ENCODE measurements around the gene KCNAB1. TPM values are rescaled to one million over a fixed set of nuclear protein-coding genes. Genes with fewer than 3 reads are reported as not detected.

Gene KCNAB1
- total RNA-seq, 4 donors from 2014 or later, result 0.38 to 1.5 (median 0.49) TPM

DNA sequence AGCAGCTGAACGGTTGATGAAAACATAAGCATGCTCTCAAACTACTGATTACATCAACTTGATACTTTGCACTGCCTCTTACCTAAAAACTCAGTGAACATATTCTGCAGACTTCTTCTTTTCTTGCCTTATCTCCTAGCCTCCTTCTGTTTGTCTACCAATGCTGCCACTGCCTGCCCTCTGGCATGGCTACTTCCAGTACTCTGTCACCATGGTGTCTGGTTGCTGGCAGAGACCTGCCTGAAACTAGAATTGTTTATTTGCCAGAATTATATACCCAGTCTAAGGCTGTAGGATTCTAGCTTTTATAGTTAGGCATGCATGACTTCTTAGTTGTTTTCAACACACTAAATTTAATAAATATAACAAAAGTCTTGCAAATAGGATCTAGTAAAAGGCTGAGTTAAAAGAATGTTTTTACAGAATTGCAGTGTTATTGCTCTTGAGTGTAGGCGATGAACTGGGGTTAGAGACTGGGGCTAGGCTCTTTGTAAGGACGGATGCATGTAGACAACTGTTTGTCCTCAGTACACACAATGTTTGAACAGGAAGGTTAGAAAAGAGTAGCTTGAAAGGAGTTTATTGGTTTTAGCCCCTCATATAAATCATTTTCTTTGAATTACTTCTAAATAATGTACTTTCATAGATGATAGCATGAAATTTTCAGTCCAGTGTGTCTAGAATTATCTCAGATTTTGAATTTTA is 116.3 kb downstream of the KCNAB1 start:
- DNase-seq (ENCODE audit: low spot score in 2 of 2), result no peak
- Histone ChIP-seq H3K27me3 (no peaks in the 10 kb centered on the region), H3K9me3 (no peaks in the 10 kb centered on the region), H3K4me3 (no peak overlapping the region), H3K36me3 (no peaks in the 10 kb centered on the region), H3K4me1 (no peaks in the 10 kb centered on the region), H3K27ac (no peak overlapping the region)
- TF ChIP-seq, protein P1, sequence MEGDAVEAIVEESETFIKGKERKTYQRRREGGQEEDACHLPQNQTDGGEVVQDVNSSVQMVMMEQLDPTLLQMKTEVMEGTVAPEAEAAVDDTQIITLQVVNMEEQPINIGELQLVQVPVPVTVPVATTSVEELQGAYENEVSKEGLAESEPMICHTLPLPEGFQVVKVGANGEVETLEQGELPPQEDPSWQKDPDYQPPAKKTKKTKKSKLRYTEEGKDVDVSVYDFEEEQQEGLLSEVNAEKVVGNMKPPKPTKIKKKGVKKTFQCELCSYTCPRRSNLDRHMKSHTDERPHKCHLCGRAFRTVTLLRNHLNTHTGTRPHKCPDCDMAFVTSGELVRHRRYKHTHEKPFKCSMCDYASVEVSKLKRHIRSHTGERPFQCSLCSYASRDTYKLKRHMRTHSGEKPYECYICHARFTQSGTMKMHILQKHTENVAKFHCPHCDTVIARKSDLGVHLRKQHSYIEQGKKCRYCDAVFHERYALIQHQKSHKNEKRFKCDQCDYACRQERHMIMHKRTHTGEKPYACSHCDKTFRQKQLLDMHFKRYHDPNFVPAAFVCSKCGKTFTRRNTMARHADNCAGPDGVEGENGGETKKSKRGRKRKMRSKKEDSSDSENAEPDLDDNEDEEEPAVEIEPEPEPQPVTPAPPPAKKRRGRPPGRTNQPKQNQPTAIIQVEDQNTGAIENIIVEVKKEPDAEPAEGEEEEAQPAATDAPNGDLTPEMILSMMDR (IDR thresholded peaks at IDR 0.05), result no peak
- no peak for TF ChIP-seq POLR2AphosphoS5 (IDR thresholded peaks at IDR 0.05)
- no peak for TF ChIP-seq EP300 (IDR thresholded peaks at IDR 0.05)
- no peak for TF ChIP-seq POLR2A (IDR thresholded peaks at IDR 0.05)
- 84% methylated on average over 3 of the region's 3 CpGs for WGBS

DNA sequence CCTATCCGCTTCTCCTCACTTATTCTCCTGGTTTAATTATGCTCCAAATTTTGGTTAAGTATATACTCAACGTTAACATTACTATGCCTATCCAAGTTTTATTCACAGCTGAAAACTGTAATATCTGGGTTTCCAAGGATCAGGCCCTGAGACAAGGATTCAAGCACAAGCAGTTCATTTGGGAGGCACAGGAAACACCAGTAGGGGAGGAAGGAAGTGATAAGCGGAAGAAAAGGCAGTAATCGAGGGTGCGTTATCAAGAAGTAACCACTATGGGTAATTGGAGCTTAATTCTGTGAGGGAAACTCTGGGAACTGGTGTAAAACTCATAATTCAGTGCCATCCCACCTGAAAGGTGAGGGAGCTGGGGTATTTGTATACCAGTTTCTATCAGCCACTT is 120.3 kb downstream of the KCNAB1 start:
- no peak for TF ChIP-seq POLR2A (IDR thresholded peaks at IDR 0.05)
- no peak for TF ChIP-seq EP300 (IDR thresholded peaks at IDR 0.05)
- TF ChIP-seq, protein P1 (IDR thresholded peaks at IDR 0.05), result no peak
- H3K4me3 ChIP-seq, result no peak overlapping the region
- no peaks in the 10 kb centered on the region for H3K4me1 ChIP-seq
- 84% methylated on average over 5 of the region's 5 CpGs for WGBS
- H3K9me3 ChIP-seq, result no peaks in the 10 kb centered on the region
- no peak overlapping the region for H3K27ac ChIP-seq
- no peaks in the 10 kb centered on the region for H3K27me3 ChIP-seq
- no peak for DNase-seq (ENCODE audit: low spot score in 2 of 2)
- H3K36me3 ChIP-seq, result no peaks in the 10 kb centered on the region

DNA sequence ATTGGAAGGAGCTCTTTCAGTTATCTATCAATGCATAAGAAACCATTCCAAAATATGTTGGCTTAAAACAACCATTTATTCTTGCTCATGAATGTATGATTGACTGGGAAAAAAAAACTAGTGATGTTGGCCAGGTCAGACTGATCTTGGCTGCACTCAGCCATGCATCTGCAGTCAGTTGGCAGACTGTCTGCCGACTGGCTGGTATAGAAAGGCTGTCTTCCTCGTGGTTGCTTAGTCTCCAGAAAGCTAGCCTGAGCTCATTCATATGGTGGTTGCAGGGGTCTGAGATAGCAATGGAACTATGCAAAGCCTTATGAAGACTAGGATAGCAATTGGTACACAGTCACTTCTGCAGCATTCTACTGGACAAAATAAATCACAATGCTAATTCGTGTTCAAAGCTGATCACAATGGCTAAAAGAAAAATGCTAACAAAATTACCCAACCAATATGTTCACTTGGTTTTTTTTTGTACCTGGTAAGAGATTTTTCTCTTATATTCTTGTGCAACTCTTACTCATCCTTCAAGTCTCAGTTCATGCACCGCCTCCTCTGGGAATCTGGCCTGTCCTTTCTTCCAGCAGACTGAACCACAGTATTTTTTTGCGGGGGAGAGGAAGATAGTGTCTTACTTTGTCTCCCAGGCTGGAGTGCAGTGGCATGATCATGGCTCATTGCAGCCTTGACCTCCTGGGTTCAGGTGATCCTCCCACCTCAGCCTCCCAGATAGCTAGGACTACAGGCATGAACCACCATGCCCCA is 126.8 kb downstream of the KCNAB1 start:
- 48% methylated on average over 5 of the region's 5 CpGs for WGBS
- no peaks in the 10 kb centered on the region for H3K36me3 ChIP-seq
- DNase-seq (ENCODE audit: low spot score in 2 of 2), result no peak
- H3K4me3 ChIP-seq, result no peak overlapping the region
- no peaks in the 10 kb centered on the region for H3K9me3 ChIP-seq
- no peak overlapping the region for H3K27ac ChIP-seq
- TF ChIP-seq POLR2A (IDR thresholded peaks at IDR 0.05) (no peak), POLR2AphosphoS5 (IDR thresholded peaks at IDR 0.05) (no peak), EP300 (IDR thresholded peaks at IDR 0.05) (no peak)
- TF ChIP-seq, protein P1 (IDR thresholded peaks at IDR 0.05), result no peak
- no peaks in the 10 kb centered on the region for H3K4me1 ChIP-seq
- H3K27me3 ChIP-seq, result no peaks in the 10 kb centered on the region

DNA sequence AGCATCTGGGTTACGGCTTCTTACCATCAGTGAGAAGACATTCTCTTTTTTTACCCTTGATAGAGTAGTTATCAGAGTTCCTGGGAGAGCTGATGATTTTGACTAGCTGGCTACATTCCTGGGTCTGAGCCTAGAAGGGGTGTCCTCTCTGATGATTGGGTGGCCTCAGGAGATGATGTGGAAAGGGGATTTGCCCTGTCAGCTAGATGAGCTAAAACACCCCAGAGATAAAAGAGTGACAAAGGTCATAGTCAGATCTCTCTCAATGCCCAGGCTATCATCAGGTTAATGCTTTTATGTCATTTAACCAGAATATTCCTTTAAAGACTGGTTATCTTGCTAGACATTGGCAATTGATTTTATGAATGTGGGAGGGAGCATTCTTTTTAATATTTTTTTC is 130.2 kb downstream of the KCNAB1 start:
- no peaks in the 10 kb centered on the region for H3K27me3 ChIP-seq
- no peaks in the 10 kb centered on the region for H3K4me1 ChIP-seq
- no peaks in the 10 kb centered on the region for H3K36me3 ChIP-seq
- 100% methylated on average over 1 of the region's 1 CpG for WGBS
- DNase-seq (ENCODE audit: low spot score in 2 of 2), result no peak
- H3K9me3 ChIP-seq, result no peaks in the 10 kb centered on the region
- no peak overlapping the region for H3K4me3 ChIP-seq
- no peak overlapping the region for H3K27ac ChIP-seq
- TF ChIP-seq, protein P1 (IDR thresholded peaks at IDR 0.05), result no peak
- no peak for TF ChIP-seq POLR2AphosphoS5 (IDR thresholded peaks at IDR 0.05)
- no peak for TF ChIP-seq EP300 (IDR thresholded peaks at IDR 0.05)
- TF ChIP-seq POLR2A (IDR thresholded peaks at IDR 0.05), result no peak

DNA sequence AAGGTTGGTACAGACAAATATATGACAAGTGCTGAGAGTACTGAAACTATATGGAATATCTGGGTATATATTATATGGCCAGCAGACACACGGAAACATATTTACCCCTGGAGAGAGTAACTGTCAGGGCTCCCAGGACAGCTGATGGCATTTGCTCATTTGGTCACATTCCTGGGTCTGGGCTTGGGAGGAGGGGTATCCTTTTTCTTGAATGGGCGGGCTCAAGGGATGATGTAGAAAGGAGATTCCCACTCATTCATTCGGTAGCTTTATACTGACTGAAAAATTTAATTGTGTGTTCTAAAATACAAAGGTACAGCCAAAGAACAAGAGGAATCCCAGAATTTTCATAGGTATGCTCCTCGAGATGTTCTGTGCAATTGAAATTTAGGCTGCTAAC is 131.0 kb downstream of the KCNAB1 start:
- Histone ChIP-seq H3K4me1 (no peaks in the 10 kb centered on the region), H3K4me3 (no peak overlapping the region), H3K9me3 (no peaks in the 10 kb centered on the region), H3K36me3 (no peaks in the 10 kb centered on the region), H3K27ac (no peak overlapping the region), H3K27me3 (no peaks in the 10 kb centered on the region)
- DNase-seq (ENCODE audit: low spot score in 2 of 2), result no peak
- WGBS, result 78% methylated on average over 4 of the region's 4 CpGs
- no peak for TF ChIP-seq POLR2A (IDR thresholded peaks at IDR 0.05)
- TF ChIP-seq POLR2AphosphoS5 (IDR thresholded peaks at IDR 0.05), result no peak
- TF ChIP-seq, protein P1 (IDR thresholded peaks at IDR 0.05), result no peak
- TF ChIP-seq EP300 (IDR thresholded peaks at IDR 0.05), result no peak

Data from suprapubic skin (tissue), 4 donors.